Measurements from ENCODE around the gene RNF144A. TPM values are rescaled to one million over a fixed set of nuclear protein-coding genes. Genes with fewer than 3 reads are reported as not detected.

The RNF144A gene
- total and polyA plus RNA-seq, 11 donors = 3.5 to 27.2 (median 11.9) TPM

GRCh38 chr2:6967301-6967700 lies 50.1 kb downstream of the RNF144A start:
- no peak for ATAC-seq
- TF ChIP-seq CTCF (IDR thresholded peaks at IDR 0.05) (no peak), POLR2A (IDR thresholded peaks at IDR 0.05) (no peak)

GRCh38 chr2:6968319-6969100 lies 51.3 kb downstream of the RNF144A start:
- H3K27me3 ChIP-seq = no peaks in the 10 kb centered on the region
- H3K27ac ChIP-seq = peak overlapping the region in 2 of 12 donors; percentile 5 to 39
- DNase-seq = peak in 3 of 5 donors; percentile 49 to 54 (median 51)
- 72 to 84% (median 74%) methylated on average over 10 of the region's 10 CpGs for WGBS, 4 donors
- intact Hi-C loops (cut with DNase I) = loop anchor here in 2 of 10 donors (5.0 to 10.0 kb wide), 2 partner anchors 41 to 54 kb away; partner anchors contain the start of gene RNF144A (in 1 of the 2)
- TF ChIP-seq POLR2A (IDR thresholded peaks at IDR 0.05) (no peak), CTCF (IDR thresholded peaks at IDR 0.05) (peak in 8 of 12 donors; percentile 23 to 46 (median 35))
- peaks cover 0 to 35% (median 13%) of the 10 kb centered on the region in 12 donors for H3K4me1 ChIP-seq
- peaks cover 0 to 8% (median 0%) of the 10 kb centered on the region in 9 donors for H3K36me3 ChIP-seq
- ATAC-seq = peak; percentile 83 to 94 (median 91)
- no peak overlapping the region for H3K4me3 ChIP-seq
- H3K9me3 ChIP-seq = no peaks in the 10 kb centered on the region

More at GRCh38 chr2:6967301-6967700, 50.1 kb downstream of the RNF144A start:
- intact Hi-C loops (cut with DNase I) = loop anchor here in 2 of 10 donors (5.0 to 10.0 kb wide), 2 partner anchors 40 to 52 kb away; partner anchors contain the start of gene RNF144A (in 1 of the 2)
- WGBS, 4 donors = 90 to 93% (median 90%) methylated on average over 7 of the region's 7 CpGs
- H3K36me3 ChIP-seq = peaks cover 0 to 8% (median 0%) of the 10 kb centered on the region in 9 donors
- DNase-seq = no peak
- H3K4me3 ChIP-seq = no peak overlapping the region
- H3K9me3 ChIP-seq = no peaks in the 10 kb centered on the region
- no peaks in the 10 kb centered on the region for H3K27me3 ChIP-seq
- H3K4me1 ChIP-seq = peaks cover 0 to 35% (median 13%) of the 10 kb centered on the region in 12 donors
- H3K27ac ChIP-seq = no peak overlapping the region

GRCh38 chr2:6970551-6970950 lies 53.3 kb downstream of the RNF144A start:
- no peak overlapping the region for H3K4me3 ChIP-seq
- TF ChIP-seq POLR2A (IDR thresholded peaks at IDR 0.05) (no peak), CTCF (IDR thresholded peaks at IDR 0.05) (no peak)
- DNase-seq (no peak), ATAC-seq (no peak)
- 89 to 100% (median 96%) methylated on average over 1 of the region's 1 CpG for WGBS, 4 donors
- intact Hi-C loops (cut with DNase I) = no loop called here
- H3K9me3 ChIP-seq = no peaks in the 10 kb centered on the region
- H3K27ac ChIP-seq = no peak overlapping the region
- H3K4me1 ChIP-seq = peaks cover 0 to 35% (median 13%) of the 10 kb centered on the region in 12 donors
- H3K36me3 ChIP-seq = peaks cover 0 to 10% (median 0%) of the 10 kb centered on the region in 9 donors
- no peaks in the 10 kb centered on the region for H3K27me3 ChIP-seq

- 85 to 93% (median 88%) methylated on average over 4 of the region's 4 CpGs for WGBS, 4 donors
These were observed 53.8 kb downstream of the RNF144A start for GRCh38 chr2:6970976-6971480.

More at GRCh38 chr2:6970976-6971480, 53.8 kb downstream of the RNF144A start:
- Histone ChIP-seq H3K4me3 (no peak overlapping the region), H3K4me1 (peaks cover 0 to 35% (median 13%) of the 10 kb centered on the region in 12 donors), H3K27me3 (no peaks in the 10 kb centered on the region), H3K27ac (no peak overlapping the region), H3K9me3 (no peaks in the 10 kb centered on the region), H3K36me3 (peaks cover 0 to 10% (median 0%) of the 10 kb centered on the region in 9 donors)
- no peak for ATAC-seq
- no peak for DNase-seq
- TF ChIP-seq POLR2A (IDR thresholded peaks at IDR 0.05) (no peak), CTCF (IDR thresholded peaks at IDR 0.05) (no peak)
- intact Hi-C loops (cut with DNase I) = no loop called here
